HG02759 (cell line): ENCODE measurements around the gene ERCC6L2.
A peak's percentile ranks its signal among the peaks of the same experiment; 100 is the strongest.

Experiments used
- ATAC-seq: cut with Tn5 transposase; IDR thresholded peaks from one replicate; pipeline ENCODE4 v1.9.1; 2021; ENCODE audit warnings: mild to moderate bottlenecking, moderate library complexity; ENCODE audit not compliant: unreplicated experiment

Gene ERCC6L2

GRCh38 chr9:95857896-95858295 lies 17.6 kb upstream of the ERCC6L2 start:
- ATAC-seq = peak; percentile 69

- ATAC-seq = no peak
Observed at GRCh38 chr9:95862343-95862742, 13.1 kb upstream of the ERCC6L2 start.

- ATAC-seq = no peak
Observed at GRCh38 chr9:95864852-95865580, 10.5 kb upstream of the ERCC6L2 start.

- ATAC-seq = no peak
Observed at GRCh38 chr9:95870352-95870751, 5.1 kb upstream of the ERCC6L2 start.

- no peak for ATAC-seq
Observed at GRCh38 chr9:95870906-95871305, 4.6 kb upstream of the ERCC6L2 start.

- no peak for ATAC-seq
Observed at GRCh38 chr9:95874303-95874988, 1.0 kb upstream of the ERCC6L2 start.

- ATAC-seq = peak; percentile 36
Observed at GRCh38 chr9:95874989-95875304, 544 bp upstream of the ERCC6L2 start.

- no peak for ATAC-seq
Observed at GRCh38 chr9:95876138-95876444, 600 bp downstream of the ERCC6L2 start.

- ATAC-seq = no peak
Observed at GRCh38 chr9:95876595-95876994, 1.1 kb downstream of the ERCC6L2 start.

- no peak for ATAC-seq
Observed at GRCh38 chr9:95877984-95878383, 2.5 kb downstream of the ERCC6L2 start.

GRCh38 chr9:95879591-95879990 lies 4.1 kb downstream of the ERCC6L2 start:
- ATAC-seq = no peak

GRCh38 chr9:95880021-95880690 lies 4.7 kb downstream of the ERCC6L2 start:
- ATAC-seq = no peak

- no peak for ATAC-seq
Observed at GRCh38 chr9:95887926-95888497, 12.5 kb downstream of the ERCC6L2 start.

- no peak for ATAC-seq
Observed at GRCh38 chr9:95890594-95890993, 15.1 kb downstream of the ERCC6L2 start.

GRCh38 chr9:95891067-95891671 lies 15.7 kb downstream of the ERCC6L2 start:
- no peak for ATAC-seq

GRCh38 chr9:95892690-95893089 lies 17.2 kb downstream of the ERCC6L2 start:
- no peak for ATAC-seq

GRCh38 chr9:95896580-95896979 lies 21.1 kb downstream of the ERCC6L2 start:
- no peak for ATAC-seq

- no peak for ATAC-seq
Observed at GRCh38 chr9:95901506-95901905, 26.0 kb downstream of the ERCC6L2 start.

GRCh38 chr9:95903398-95903797 lies 27.9 kb downstream of the ERCC6L2 start:
- no peak for ATAC-seq

GRCh38 chr9:95907794-95908193 lies 32.3 kb downstream of the ERCC6L2 start:
- ATAC-seq = no peak

- no peak for ATAC-seq
Observed at GRCh38 chr9:95910023-95910707, 34.7 kb downstream of the ERCC6L2 start.
